Dedifferentiated amniotic fluid mesenchymal stem cell (primary cell): ENCODE data around the gene PLD1.
A peak's percentile ranks its signal among the peaks of the same experiment; 100 is the strongest.
"Not testable (repeated sequence)": the region's sequence is repeated elsewhere in the genome, so short reads cannot be mapped to it uniquely, and the experiment has no call there.

Experiments used
- DNase-seq: peaks from one replicate; pipeline ENCODE4 v3.0.0-alpha.2; 2016; ENCODE audit errors: extremely low spot score

Gene PLD1

GRCh38 chr3:171663805-171664204 lies 146.5 kb downstream of the PLD1 start:
- DNase-seq: no peak

- no peak for DNase-seq
These were observed 148.8 kb downstream of the PLD1 start for GRCh38 chr3:171661484-171661883.

- no peak for DNase-seq
These were observed 150.1 kb downstream of the PLD1 start for GRCh38 chr3:171660188-171660587.

- peak; percentile 28 for DNase-seq
These were observed 151.4 kb downstream of the PLD1 start for GRCh38 chr3:171658841-171659240.

DNA sequence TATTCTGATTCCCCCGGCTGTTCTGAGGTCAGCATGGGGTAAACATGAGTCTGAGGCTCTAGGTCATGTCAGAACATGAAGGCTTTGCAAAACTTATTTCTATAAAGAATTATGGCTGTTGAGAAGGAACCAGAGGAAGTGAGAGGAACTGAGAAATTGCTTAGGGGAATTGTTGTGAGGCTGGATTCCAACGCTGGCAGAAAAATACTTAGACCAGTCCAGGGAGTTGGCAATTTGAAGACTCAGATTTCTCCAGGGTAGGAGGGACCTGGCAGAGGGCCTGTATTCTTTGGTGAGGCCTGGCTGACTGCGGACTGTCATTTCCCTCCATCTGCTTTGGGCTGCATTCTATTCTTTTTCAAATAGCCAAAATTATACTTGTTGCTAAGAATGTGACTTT lies 155.5 kb downstream of the PLD1 start:
- DNase-seq: peak; percentile 70

GRCh38 chr3:171654326-171654725 lies 156.0 kb downstream of the PLD1 start:
- DNase-seq: no peak

- no peak for DNase-seq
These were observed 156.6 kb downstream of the PLD1 start for GRCh38 chr3:171653701-171654100.

- no peak for DNase-seq
These were observed 157.4 kb downstream of the PLD1 start for GRCh38 chr3:171652932-171653331.

DNA sequence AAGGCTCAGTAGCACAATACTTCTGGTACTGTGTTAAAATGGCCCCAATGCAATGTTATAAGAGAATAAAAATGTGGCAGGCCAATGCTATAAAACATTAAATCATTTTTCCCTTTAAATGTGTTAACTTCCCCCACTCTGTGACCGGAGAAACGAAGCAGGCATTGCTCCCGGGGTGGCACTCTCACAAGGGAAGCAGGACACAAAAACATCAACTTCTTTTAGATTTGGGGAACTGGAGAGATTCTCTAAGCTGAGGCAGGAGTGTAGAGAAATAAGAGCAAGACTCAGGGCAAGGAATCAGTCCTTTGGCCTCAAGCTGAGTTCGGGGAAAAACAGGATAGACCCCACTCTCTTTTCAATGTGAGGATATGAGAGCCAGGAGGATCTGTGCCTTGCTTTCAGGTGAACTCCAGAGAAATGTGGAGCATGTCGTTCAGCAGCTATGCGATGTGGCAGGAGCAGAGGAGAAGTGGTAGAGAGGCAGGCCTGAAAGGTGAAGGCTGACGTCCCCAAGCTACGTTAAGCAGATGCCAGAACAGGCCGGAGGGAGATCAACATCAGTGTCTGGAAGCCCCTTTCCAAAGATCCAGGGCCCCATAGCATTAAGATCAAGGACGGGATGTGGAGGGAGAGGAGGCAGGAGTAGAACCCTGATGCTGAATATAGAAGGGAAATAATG lies 160.2 kb downstream of the PLD1 start:
- DNase-seq: no peak

DNA sequence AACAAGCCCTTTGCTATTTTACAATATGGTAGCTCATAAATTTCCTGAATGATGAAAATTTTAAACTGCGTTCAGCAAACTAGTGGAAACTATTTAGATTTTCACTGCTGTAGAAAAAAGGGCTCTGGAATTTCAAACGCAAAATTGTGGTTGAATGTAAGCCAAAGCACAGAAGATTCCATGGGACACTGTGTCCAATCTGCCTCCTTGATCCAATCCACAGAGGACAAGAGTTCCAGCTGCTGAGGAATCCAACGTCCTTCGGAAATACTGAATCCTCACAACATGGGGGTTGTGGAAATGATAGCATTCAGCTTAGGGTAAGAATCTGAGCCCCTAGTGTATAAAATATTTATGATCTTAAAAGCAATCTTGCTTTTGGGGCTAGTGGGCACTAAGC lies 161.0 kb downstream of the PLD1 start:
- DNase-seq: no peak

DNA sequence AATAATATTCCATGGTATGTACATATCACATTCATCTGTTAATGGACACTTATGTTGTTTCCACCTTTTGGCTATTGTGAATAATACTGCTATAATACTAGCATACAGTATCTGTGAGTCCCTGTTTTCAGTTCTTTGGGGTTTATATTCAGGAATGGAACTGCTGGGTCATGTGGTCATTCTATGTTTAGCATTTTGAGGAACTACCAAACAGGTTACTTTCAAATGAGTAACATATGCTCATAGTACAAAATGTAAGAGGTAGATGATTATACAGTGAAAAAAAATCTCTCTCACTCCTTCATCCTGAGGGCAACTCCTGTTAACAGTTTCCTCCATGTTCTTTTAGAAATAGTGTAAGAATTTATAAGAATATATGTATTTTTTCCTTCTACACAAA lies 162.2 kb downstream of the PLD1 start:
- no peak for DNase-seq

DNA sequence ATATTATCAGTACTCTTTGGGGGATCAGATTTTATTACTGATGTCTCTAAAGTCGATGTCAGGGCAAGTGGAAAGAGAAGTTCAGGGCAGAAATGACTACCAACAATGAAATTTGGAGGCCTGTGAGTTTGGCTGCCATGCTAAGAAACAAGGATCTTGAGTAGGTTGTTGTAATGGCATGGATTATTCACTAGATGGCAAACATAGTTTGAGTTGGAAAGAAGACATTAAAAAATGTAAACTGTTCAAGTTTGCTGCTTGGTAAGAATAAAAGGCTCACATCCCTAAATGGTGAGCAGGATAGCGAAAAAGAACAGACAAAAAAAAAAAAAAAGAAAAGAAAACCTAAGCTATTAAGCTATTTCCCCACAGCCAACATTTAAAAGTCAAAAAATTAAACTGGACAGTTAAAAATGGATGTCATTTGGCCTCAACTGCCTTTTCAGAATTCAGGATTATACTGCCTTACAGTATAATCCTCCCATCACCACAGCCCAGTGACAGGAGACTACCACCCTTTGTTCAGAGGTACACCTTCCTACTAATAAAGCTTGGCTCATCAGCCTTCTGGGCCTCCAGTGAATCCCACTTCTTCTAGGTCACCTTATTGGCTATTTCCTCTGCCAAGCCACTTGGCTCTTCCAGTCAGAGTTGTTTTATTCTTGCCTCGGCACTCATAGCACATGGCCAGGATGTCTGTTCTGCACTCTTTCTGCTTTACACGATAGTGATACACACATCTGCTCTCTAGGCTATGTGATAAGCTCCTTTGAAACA lies 163.7 kb downstream of the PLD1 start:
- DNase-seq: peak; percentile 80

DNA sequence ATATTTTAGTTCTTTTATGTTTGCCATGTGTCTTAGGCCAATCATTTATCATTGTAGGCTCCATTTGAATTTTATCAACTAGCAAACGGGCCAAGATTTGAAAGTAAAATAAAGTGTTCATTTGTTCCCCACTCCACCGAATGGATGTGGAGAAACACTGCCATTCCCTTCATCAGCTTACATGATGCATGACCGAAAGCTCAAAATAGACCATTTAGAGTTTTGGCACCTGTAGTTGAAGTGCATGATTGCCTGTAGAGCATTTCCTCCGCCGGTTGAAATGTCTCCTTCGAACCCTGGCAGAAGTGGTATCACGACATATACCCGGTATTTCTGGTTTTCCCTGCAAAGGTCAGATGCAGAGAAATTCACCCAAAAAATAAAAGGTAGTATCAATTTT lies 165.6 kb downstream of the PLD1 start:
- no peak for DNase-seq

- DNase-seq: no peak
These were observed 166.6 kb downstream of the PLD1 start for GRCh38 chr3:171643681-171644080.

DNA sequence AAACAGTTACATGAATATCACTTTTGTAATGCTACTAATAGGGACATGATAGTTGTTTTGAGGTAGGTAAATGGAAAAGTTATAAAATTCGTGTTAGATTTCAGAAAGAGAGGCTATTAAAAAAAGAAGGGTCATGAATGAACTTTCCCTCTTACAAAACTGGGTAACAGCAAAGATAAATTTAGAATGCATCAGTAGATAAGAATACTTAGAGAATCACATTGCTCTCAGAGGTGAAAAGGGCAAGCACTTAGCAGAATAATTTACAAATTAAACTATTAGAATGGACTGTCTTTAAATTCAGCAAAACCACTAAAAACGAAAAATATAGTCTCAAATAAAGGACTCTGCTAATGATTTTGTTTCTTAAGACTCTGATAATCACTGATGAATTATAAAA lies 167.2 kb downstream of the PLD1 start:
- DNase-seq: no peak

DNA sequence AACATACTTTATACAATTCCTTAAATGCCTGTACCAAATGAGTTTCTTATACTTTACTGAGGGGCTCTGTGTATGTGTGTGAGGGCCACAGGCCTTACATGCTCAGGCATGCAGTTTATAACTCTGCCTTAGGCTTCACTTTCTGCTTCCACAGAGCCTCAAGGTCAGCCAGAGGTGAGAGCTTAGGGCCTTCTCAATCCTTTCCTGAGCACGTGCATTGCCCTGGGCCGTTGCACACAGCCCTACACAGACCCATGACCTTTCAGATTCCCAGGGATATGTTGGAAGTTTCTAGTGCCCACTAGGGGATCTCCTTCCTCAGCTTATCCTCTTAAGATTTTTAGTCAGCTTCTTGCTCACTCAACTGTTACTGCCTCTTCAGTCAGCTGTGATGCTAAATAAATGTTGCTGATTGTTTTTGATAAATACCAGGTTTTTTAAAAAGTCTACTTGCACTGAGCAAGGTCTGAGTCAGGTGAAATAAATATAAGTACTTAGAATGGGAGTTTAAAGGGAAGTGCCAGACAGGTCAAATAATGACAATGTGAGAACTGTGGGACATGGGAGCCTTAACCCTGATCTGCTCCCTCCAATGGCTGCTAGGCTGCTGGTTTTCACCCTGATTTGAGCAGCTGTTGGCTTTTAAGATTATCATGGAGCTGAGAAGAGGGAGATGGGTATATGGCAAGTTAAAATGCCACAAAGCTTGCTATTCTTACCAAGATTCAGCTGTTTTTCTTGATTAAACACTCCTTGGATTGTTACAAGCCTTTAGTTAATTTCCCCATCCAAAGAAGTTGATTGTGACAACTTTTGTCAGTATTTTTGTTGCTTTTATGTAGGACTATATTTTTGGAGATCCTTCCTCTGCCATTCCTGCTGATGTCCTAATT lies 169.5 kb downstream of the PLD1 start:
- DNase-seq: no peak

GRCh38 chr3:171636666-171637065 lies 173.6 kb downstream of the PLD1 start:
- no peak for DNase-seq

- no peak for DNase-seq
These were observed 177.5 kb downstream of the PLD1 start for GRCh38 chr3:171632766-171633165.

DNA sequence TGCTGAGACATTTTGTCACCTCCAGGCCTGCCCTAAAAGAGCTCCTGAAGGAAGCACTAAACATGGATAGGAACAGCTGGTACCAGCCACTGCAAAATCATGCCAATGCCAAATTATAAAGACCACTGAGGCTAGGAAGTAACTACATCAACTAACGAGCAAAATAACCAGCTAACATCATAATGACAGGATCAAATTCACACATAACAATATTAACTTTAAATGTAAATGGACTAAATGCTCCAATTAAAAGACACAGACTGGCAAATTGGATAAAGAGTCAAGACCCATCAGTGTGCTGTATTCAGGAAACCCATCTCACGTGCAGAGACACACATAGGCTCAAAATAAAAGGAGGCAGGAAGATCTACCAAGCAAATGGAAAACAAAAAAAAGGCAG lies 183.5 kb downstream of the PLD1 start:
- not testable (repeated sequence) for DNase-seq

DNA sequence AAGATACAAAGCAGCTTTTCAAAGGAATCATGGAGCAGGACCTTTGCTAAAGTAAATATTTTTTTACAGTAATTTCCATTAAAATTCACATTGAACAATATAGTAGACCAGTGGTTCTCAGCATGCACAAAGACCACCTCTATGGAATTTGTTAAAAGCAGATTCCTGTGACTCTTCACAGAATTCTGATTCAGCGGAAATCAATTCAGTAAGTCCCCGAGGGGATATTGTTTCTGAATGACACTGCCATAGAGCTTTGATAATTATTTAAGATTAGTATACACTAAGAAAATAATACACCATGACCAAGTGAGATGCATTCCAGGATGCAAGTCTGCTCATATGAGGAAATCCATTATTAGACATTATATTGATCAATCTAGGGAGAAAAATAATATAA lies 188.2 kb downstream of the PLD1 start:
- no peak for DNase-seq

GRCh38 chr3:171620825-171621434 lies 189.4 kb downstream of the PLD1 start:
- DNase-seq: no peak

GRCh38 chr3:171616798-171617197 lies 193.5 kb downstream of the PLD1 start:
- no peak for DNase-seq
